HepG2 (cell line): ENCODE measurements around the gene C12orf60. TPM values are rescaled to one million over a fixed set of nuclear protein-coding genes. Genes with fewer than 3 reads are reported as not detected.

Experiments used
- AHDC1 ChIP-seq: sonication (generic); formaldehyde crosslinking; IDR thresholded peaks from 2 replicates; pipeline ENCODE4 v1.5.1; 2020; ENCODE audit warnings: mild to moderate bottlenecking, missing genetic modification reagents, borderline replicate concordance
- ATF1 ChIP-seq: IDR thresholded peaks from 2 replicates; pipeline ENCODE4 v1.6.1; 2016; ENCODE audit warnings: mild to moderate bottlenecking, control low read depth
- ATF2 ChIP-seq: sonication (generic); formaldehyde crosslinking; IDR thresholded peaks from 2 replicates; pipeline ENCODE4 v1.4.0; 2020; ENCODE audit warnings: missing genetic modification reagents
- CCAR2 ChIP-seq: fragments of 200-400 bp; formaldehyde crosslinking; optimal IDR thresholded peaks from 2 replicates; pipeline ENCODE3; 2018; ENCODE audit warnings: low read depth, mild to moderate bottlenecking, low read length, moderate library complexity
- FOXA1 ChIP-seq, 2 experiments: fragments of 450-650 bp in 1 of 2; sonication (generic) in 1 of 2; formaldehyde crosslinking in 1 of 2; IDR thresholded peaks; 2 replicates each; pipeline versions ENCODE4 v1.4.0 to v1.6.1; 2016 to 2020; ENCODE audit warnings: missing genetic modification reagents in 1 of 2
- IKZF5 ChIP-seq: IDR thresholded peaks from 2 replicates; pipeline ENCODE4 v1.6.1; 2018; ENCODE audit warnings: missing genetic modification reagents, mild to moderate bottlenecking, missing compliant biosample characterization
- IRF2 ChIP-seq: IDR thresholded peaks from 2 replicates; pipeline ENCODE4 v1.6.1; 2018; ENCODE audit warnings: missing genetic modification reagents, missing compliant biosample characterization
- NR2F1 ChIP-seq, 2 experiments: fragments of 450-650 bp in 1 of 2; formaldehyde crosslinking in 1 of 2; IDR thresholded peaks; 2 replicates each; pipeline versions ENCODE4 v1.5.0 to v1.6.1; 2016 to 2020; ENCODE audit warnings: mild to moderate bottlenecking in 1 of 2, missing compliant biosample characterization in 1 of 2, missing genetic modification reagents in 1 of 2, moderate library complexity in 1 of 2
- PAX8 ChIP-seq: sonication (generic); formaldehyde crosslinking; IDR thresholded peaks from 2 replicates; pipeline ENCODE4 v1.8.0; 2022; ENCODE audit warnings: mild to moderate bottlenecking, missing genetic modification reagents, borderline replicate concordance
- RNF219 ChIP-seq: sonication (generic); formaldehyde crosslinking; IDR thresholded peaks from 2 replicates; pipeline ENCODE4 v1.5.0; 2020; ENCODE audit warnings: mild to moderate bottlenecking, missing genetic modification reagents
- TARDBP ChIP-seq: sonication (generic); formaldehyde crosslinking; IDR thresholded peaks from 2 replicates; pipeline ENCODE4 v1.8.0; 2022; ENCODE audit warnings: mild to moderate bottlenecking, missing genetic modification reagents
- ZBTB44 ChIP-seq: sonication (generic); formaldehyde crosslinking; IDR thresholded peaks from 2 replicates; pipeline ENCODE4 v1.4.0; 2020; ENCODE audit warnings: missing genetic modification reagents
- ZNF17 ChIP-seq: sonication (generic); formaldehyde crosslinking; IDR thresholded peaks from 2 replicates; pipeline ENCODE4 v1.5.0; 2020; ENCODE audit warnings: mild to moderate bottlenecking, missing genetic modification reagents
- ZNF253 ChIP-seq: sonication (generic); formaldehyde crosslinking; IDR thresholded peaks from 2 replicates; pipeline ENCODE4 v1.8.0; 2022; ENCODE audit warnings: mild to moderate bottlenecking, missing genetic modification reagents, borderline replicate concordance
- ZNF343 ChIP-seq: sonication (generic); formaldehyde crosslinking; IDR thresholded peaks from 2 replicates; pipeline ENCODE4 v1.4.0; 2020; ENCODE audit warnings: mild to moderate bottlenecking, missing genetic modification reagents
- ZNF703 ChIP-seq: sonication (generic); formaldehyde crosslinking; IDR thresholded peaks from 2 replicates; pipeline ENCODE4 v1.5.1; 2020; ENCODE audit warnings: missing genetic modification reagents, mild to moderate bottlenecking, moderate library complexity, borderline replicate concordance
- ZNF720 ChIP-seq: sonication (generic); formaldehyde crosslinking; IDR thresholded peaks from 2 replicates; pipeline ENCODE4 v1.4.0; 2020; ENCODE audit warnings: missing genetic modification reagents
- ZNF737 ChIP-seq: sonication (generic); formaldehyde crosslinking; IDR thresholded peaks from 2 replicates; pipeline ENCODE4 v1.5.0; 2020; ENCODE audit warnings: missing genetic modification reagents, mild to moderate bottlenecking, borderline replicate concordance
- polyA plus RNA-seq, 8 experiments: library from polyadenylated mRNA; depleted of rRNA in 3 of 8; stranded (reverse) in 7 of 8; unstranded in 1 of 8; fragments of >200 nt; fragmentation: Illumina TruSeq in 4 of 8; extraction: Trizol in 4 of 8; gene quantifications; 2 replicates each; pipeline versions ENCODE4 v1.2.1 to v1.2.3, GENCODE V29; 2011 to 2016; ENCODE audit warnings: low read depth in 4 of 8, missing spikeins in 1 of 8, mixed read lengths in 1 of 8; ENCODE audit not compliant: insufficient read depth in 1 of 8
- total RNA-seq, 5 experiments: library from RNA; depleted of rRNA; stranded (reverse); fragments of >200 nt; fragmentation: Illumina TruSeq; extraction: Trizol; gene quantifications; 2 replicates each; pipeline ENCODE4 v1.2.3, GENCODE V29; 2016; ENCODE audit warnings: low read depth in 1 of 5

C12orf60 gene
- total and polyA plus RNA-seq, 2 of the 13 experiments (the other 11 are each of a cell fraction or from before 2014, with no cell fraction given), result 0.55 to 1.4 TPM

GRCh38 chr12:14843425-14843887 is 40.0 kb downstream of the C12orf60 start, which contains the start of gene ART4 (continued):
- TF ChIP-seq IKZF5, result no peak
- no peak for TF ChIP-seq CCAR2
- no peak for TF ChIP-seq FOXA1 (IDR thresholded peaks at IDR 0.05)
- TF ChIP-seq FOXA1 (CRISPR knock-in tag; IDR thresholded peaks at IDR 0.05), result no peak
- TF ChIP-seq IRF2 (CRISPR knock-in tag), result peak; percentile 34; the same call in 1 of the 2 replicates
- TF ChIP-seq RNF219 (CRISPR knock-in tag), result no peak
- TF ChIP-seq ZNF703 (CRISPR knock-in tag), result no peak
- TF ChIP-seq ATF2 (CRISPR knock-in tag), result no peak
- TF ChIP-seq ATF1 (CRISPR knock-in tag), result no peak
- no peak for TF ChIP-seq ZNF253
- no peak for TF ChIP-seq ZNF737 (CRISPR knock-in tag)
- TF ChIP-seq ZBTB44, result no peak
- no peak for TF ChIP-seq AHDC1 (CRISPR knock-in tag)
- TF ChIP-seq ZNF720, result no peak
- TF ChIP-seq ZNF17 (CRISPR knock-in tag), result no peak
- no peak for TF ChIP-seq TARDBP (CRISPR knock-in tag)
- peak; percentile 67; the same call in 1 of the 2 replicates for TF ChIP-seq ZNF343 (CRISPR knock-in tag)
- TF ChIP-seq PAX8 (CRISPR knock-in tag), result no peak
- no peak for TF ChIP-seq NR2F1 (CRISPR knock-in tag; IDR thresholded peaks at IDR 0.05)
